GM06990 (cell line): ENCODE measurements around the gene IRX5.

Experiments used
- DNase-seq: peaks from one replicate; pipeline ENCODE4 v3.0.0-alpha.2; 2011; ENCODE audit not compliant: insufficient read length; ENCODE audit errors: extremely low read depth
- H3K27me3 ChIP-seq: replicated peaks from 2 replicates; pipeline ENCODE4 v1.6.0; 2011; ENCODE audit warnings: low read length; ENCODE audit not compliant: control insufficient read depth, insufficient read depth
- H3K36me3 ChIP-seq: 2 replicates; pipeline ENCODE4 v1.5.1; 2011; ENCODE audit warnings: low read length; ENCODE audit not compliant: control insufficient read depth, insufficient read depth
- H3K4me3 ChIP-seq: replicated peaks from 2 replicates; pipeline ENCODE4 v1.5.1; 2011; ENCODE audit warnings: low read depth, mild to moderate bottlenecking, control low read depth, low read length
- CTCF ChIP-seq: IDR thresholded peaks from 2 replicates; pipeline ENCODE4 v1.5.1; 2011; ENCODE audit warnings: low read length, control low read depth, mild to moderate bottlenecking, inconsistent platforms; ENCODE audit not compliant: insufficient read depth, poor library complexity, severe bottlenecking

Gene IRX5

GRCh38 chr16:54891346-54891745 lies 39.3 kb upstream of the IRX5 start:
- Histone ChIP-seq H3K4me3 (no peak overlapping the region), H3K36me3 (no peaks in the 10 kb centered on the region), H3K27me3 (no peaks in the 10 kb centered on the region)
- TF ChIP-seq CTCF: no peak
- no peak for DNase-seq

GRCh38 chr16:54892981-54893380 lies 37.7 kb upstream of the IRX5 start:
- no peaks in the 10 kb centered on the region for H3K36me3 ChIP-seq
- no peak for DNase-seq
- no peak overlapping the region for H3K4me3 ChIP-seq
- no peak for TF ChIP-seq CTCF
- H3K27me3 ChIP-seq: no peaks in the 10 kb centered on the region

GRCh38 chr16:54897930-54898329 lies 32.7 kb upstream of the IRX5 start:
- TF ChIP-seq CTCF: no peak
- Histone ChIP-seq H3K27me3 (no peaks in the 10 kb centered on the region), H3K36me3 (no peaks in the 10 kb centered on the region), H3K4me3 (no peak overlapping the region)
- DNase-seq: no peak

- no peak for TF ChIP-seq CTCF
- H3K27me3 ChIP-seq: no peaks in the 10 kb centered on the region
- H3K4me3 ChIP-seq: no peak overlapping the region
- DNase-seq: no peak
- H3K36me3 ChIP-seq: no peaks in the 10 kb centered on the region
These were observed 29.1 kb upstream of the IRX5 start for GRCh38 chr16:54901606-54902005.

GRCh38 chr16:54903047-54903446 lies 27.6 kb upstream of the IRX5 start:
- no peak for DNase-seq
- no peaks in the 10 kb centered on the region for H3K27me3 ChIP-seq
- no peak overlapping the region for H3K4me3 ChIP-seq
- no peak for TF ChIP-seq CTCF
- no peaks in the 10 kb centered on the region for H3K36me3 ChIP-seq

- no peak for DNase-seq
- Histone ChIP-seq H3K27me3 (no peaks in the 10 kb centered on the region), H3K4me3 (no peak overlapping the region), H3K36me3 (no peaks in the 10 kb centered on the region)
- TF ChIP-seq CTCF: no peak
These were observed 19.6 kb upstream of the IRX5 start for GRCh38 chr16:54911079-54911478.
